ENCODE measurements around the gene ELMO1.

ELMO1 gene

DNA sequence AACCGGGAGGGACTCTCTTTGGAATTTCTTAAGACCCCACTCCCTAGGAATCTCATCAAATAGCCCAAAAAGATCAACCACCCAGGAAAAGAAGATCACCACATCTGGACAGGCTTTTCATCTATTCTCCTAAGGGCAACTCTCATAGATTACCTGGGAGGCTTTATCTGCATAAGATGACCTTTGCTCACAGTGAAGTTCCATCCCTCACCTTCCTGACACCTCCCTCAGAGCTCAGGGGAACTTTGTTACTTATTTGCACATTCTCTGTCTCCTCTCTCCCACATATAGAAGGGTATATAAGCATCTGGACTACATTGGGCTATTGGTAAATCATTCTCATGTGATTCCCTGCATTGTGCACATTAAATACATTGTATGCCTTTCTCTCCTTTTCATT, 80.1 kb downstream of the ELMO1 start:
- DNase-seq (ENCODE audit: low spot score): no peak

- no peak for DNase-seq (ENCODE audit: low spot score)
Observed at GRCh38 chr7:37367010-37367409, 81.7 kb downstream of the ELMO1 start.

- DNase-seq (ENCODE audit: low spot score): no peak
Observed at GRCh38 chr7:37366445-37366844, 82.2 kb downstream of the ELMO1 start.

DNA sequence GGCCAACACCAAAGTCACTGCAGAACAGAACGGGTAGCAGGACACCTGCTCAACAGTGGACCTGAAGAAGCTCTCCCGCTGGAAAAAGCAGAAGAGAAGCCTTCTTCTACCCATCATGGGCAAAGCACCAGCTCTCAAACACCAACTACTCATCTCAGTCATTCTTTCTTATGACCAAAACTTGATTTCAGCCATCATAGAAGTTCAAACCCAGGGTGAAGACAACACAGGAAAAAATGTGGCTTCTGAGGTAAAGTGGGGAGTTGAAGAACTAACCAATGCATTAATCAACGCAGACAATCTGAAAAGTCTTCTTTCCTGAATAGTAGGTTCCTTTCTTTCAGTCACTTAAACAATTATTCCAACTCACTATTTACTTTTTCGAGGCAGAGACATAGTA, 83.3 kb downstream of the ELMO1 start:
- DNase-seq (ENCODE audit: low spot score): no peak

- DNase-seq (ENCODE audit: low spot score): no peak
Observed at GRCh38 chr7:37364856-37365255, 83.8 kb downstream of the ELMO1 start.

DNA sequence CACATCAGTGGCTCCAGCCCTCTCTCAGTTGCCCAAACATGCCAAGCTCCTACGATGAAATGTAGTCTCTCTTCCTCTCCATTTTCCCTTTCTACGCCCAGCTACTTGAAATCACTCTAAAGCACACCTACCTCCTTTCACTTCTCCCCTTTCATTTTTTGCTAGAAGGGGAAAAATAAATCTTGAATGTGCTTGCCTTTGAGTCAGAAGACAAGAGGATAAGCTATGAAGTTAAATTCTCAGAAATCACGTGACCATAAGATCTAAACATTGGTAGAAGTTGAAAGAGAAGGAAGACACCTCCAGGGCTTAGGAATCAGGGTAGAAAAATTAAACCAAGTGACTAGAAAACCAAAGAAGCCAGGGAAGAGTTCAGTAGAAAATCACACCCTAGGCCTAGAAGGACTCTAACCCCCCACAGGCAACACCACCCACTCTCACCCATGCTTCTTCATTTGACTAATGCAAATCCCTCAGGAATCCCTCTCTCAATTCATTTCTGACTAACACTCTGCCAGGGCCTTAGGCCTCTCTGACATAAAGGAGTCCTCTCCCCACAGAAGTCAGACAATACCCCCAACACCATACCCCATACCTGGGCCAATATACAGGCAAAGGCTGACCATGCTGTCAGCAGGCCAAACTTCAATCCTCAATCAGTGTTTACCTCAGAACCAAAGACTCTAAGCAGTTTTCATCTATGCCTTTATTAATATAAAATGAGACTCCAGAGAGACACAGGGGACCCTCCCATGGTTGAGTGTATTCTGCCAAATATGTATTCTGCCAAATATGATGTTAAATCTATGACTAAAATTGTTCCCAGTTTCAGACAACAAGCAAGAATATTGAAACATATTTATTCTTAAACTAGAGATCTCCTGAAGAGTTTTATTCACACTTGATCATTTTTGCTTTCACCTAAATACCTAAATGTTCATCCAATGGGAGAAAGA, 84.8 kb downstream of the ELMO1 start:
- peak; percentile 38 for DNase-seq (ENCODE audit: low spot score)

- DNase-seq (ENCODE audit: low spot score): no peak
Observed at GRCh38 chr7:37362802-37363201, 85.9 kb downstream of the ELMO1 start.

DNA sequence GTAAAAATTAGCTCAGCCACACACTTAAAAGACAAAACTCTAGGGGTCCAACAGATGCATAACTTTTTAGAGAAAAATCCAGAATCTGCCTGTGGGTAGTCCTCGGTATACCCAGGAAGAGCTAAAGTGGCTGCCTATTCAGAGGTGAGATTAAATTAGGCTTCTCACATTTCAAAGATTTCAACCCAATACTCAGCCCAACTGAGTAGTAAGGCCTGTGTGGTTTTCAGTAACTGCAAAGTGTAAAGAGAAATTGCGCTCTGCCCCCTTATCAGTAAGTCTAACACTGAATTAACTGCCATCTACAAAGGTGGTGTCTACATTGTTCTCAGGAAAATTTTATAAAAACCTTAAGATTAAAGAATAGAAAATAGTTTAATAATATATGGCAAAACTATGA, 88.2 kb downstream of the ELMO1 start:
- no peak for DNase-seq (ENCODE audit: low spot score)

GRCh38 chr7:37359662-37360444, 88.8 kb downstream of the ELMO1 start:
- DNase-seq (ENCODE audit: low spot score): no peak

DNA sequence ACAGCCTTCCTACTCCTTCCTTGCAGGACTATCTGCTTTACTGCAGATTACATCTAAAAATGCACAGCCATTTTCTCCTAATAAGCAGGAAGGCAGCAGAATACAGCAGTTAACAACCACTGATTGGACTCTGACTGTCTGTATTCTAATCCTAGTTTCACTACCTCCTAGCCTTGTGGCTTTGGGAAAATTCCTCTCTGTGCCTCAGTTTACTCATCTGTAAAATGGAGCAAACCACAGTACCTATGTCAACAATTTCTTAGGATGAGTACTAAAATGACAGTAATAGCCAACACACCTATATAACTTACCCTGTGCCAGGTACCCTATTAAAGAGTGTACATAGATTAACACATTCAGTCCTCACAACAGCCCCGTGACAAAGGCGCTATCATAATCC, 89.5 kb downstream of the ELMO1 start:
- DNase-seq (ENCODE audit: low spot score): no peak

GRCh38 chr7:37357637-37357996, 91.0 kb downstream of the ELMO1 start:
- DNase-seq (ENCODE audit: low spot score): no peak

- DNase-seq (ENCODE audit: low spot score): no peak
Observed at GRCh38 chr7:37356911-37357636, 91.6 kb downstream of the ELMO1 start.

DNA sequence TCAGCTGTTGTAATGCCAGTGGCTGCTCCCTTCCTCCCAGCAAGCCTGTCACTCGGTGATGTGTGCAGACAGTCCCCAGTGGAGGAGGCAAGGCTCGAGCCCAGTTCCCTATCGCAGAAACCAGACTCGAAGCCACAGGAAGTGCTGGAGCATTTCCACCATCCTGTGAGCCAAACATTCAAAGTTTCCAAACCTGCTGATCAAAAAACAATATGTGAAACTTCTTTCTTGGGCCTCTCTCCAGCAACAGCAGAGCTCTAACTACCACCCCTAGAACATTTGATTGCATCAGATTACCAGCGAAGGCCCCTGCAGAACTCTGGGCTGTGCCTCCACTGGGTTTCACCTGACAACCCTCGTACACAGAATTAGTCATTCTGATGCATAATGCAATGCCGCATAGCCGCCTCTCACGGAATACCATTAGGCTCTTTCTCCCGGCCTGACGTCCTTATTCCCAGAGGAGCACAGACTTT, 94.0 kb downstream of the ELMO1 start:
- peak; percentile 57 for DNase-seq (ENCODE audit: low spot score)

DNA sequence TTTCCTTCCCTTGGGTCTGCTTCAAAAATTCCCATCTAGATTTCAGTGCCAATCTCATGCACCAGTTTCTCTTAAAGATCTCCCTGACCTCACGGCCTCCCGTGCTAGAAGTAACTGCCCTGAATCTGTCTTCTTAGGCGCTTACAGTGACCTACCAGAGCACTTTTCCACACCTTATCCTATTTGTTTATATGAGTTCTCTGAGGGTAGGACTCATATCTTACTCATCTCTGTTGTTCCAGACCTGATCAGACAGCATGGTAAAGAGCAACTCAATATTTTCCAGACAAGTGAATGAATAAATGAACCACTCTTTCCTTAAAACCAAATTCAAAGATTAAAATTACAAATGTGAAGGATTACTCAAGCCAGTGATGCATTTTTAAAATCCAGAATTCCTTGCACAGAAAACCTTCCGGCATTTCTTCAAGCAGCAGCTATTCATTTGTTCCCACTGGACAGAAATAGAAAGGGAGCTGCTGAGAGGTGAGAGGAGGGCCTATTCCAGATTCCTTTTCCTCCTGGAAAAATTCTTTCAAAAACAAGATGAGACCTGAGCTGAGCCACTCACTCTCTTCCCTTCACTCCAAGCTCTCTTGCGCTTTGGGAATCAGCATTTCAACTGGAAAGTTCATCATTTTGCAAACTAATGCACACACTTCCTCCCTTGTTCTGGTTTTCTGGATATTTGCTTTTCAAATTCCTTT, 94.6 kb downstream of the ELMO1 start:
- no peak for DNase-seq (ENCODE audit: low spot score)

DNA sequence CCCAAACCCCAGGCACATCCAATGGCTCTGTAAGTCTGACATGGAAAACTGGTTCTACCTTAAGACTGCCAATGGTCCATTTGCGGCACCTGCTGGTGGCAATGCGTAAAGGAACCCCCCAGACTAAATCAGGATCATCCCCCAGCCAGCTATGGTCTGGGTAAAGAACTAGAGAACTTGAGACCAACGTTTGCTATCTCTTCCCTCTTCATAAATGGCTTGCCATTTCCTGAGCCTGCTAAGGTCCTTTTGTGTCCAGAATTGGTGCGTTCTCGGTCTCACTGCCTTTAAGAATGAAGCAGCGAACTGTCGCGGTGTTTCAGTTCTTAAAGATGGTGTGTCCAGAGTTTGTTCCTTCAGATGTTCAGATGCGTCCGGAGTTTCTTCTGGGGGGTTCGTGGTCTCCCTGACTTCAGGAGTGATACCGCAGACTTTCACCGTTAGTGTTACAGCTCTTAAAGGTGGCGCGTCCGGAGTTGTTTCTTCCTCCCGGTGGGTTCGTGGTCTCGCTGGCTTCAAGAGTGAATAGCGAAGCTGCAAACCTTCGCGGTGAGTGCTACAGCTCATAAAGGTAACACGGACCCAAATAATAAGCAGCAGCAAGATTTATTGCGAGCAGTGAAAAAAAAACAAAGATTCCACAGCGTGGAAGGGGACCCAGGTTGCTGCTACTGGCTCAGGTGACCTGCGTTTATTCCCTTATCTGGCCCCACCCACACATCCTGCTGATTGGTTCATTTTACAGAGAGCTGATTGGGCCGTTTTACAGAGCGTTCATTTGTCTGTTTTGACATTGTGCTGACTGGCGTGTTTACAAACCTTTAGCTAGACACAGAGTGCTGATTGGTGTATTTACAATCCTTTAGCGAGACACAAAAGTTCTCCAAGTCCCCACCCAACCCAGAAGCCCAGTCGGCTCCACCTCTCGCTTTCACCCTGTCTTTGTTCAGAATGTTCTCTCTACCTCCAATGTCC, 95.4 kb downstream of the ELMO1 start:
- DNase-seq (ENCODE audit: low spot score): peak; percentile 87

DNA sequence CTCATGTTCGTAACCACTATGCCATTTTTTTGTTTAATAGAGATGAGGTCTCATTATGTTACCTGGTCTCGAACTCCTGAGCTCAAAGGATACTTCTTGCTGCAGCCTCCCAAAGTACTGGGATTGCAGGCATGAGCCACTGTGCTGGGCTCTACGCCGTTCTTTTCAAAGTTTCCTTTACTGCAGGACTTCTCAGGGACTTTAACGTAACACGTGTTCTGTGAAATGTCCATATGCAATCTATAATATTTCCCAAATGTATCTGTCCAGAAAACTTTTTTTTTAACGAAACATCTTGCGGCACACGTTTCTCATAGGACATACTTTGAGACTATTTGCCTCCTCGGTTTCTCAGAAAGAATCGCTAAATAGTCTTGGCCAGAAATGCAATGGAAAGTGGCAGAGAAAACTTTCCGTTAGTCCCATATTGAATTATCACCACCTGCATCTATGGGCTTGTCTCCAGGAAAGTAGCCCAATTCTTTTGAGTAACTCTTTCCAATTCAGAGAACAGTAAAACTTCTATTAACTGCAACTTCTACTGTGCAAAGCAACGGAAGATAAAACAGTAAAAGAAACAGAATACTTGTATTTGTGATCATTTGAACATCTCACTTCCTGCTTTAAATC, 96.3 kb downstream of the ELMO1 start:
- DNase-seq (ENCODE audit: low spot score): no peak

DNA sequence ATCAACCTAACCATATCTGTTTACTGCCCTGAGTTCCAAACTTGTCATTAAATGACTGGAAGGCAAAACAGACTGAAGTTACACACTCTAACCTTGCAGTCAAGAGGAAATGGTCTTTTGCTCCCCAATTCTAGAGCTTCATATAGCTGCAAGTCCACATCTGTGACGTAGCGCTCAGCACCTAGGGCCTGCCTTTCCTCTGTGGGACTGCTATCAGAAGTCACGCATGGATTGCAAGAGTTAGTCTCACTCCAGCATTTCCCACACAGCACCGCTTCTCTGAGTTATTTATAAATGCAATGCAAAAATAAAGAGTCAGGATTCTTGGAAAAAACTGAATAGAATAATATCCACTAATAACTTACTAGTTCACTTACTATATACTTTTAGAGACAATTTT, 96.9 kb downstream of the ELMO1 start:
- DNase-seq (ENCODE audit: low spot score): no peak

- DNase-seq (ENCODE audit: low spot score): no peak
Observed at GRCh38 chr7:37349979-37350590, 98.6 kb downstream of the ELMO1 start.

DNA sequence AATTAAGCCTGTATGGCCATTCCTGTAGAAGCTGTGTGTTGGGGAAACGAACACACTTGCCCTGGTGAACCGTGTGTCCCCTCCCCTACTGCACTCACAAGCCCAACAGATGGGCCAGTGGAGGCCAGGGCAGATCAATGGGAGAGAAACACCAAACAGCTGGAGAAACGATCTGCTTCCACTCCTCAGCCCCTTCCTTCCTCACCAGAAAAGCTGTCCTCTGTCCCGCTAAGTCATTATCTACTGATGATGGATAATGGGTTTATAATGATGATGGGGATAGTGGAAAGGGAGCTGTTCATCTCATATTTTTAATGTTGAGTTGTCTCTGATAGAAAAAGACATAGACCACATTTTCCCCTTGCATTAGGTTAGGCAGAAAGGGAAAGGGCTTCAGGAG, 99.7 kb downstream of the ELMO1 start:
- no peak for DNase-seq (ENCODE audit: low spot score)

DNA sequence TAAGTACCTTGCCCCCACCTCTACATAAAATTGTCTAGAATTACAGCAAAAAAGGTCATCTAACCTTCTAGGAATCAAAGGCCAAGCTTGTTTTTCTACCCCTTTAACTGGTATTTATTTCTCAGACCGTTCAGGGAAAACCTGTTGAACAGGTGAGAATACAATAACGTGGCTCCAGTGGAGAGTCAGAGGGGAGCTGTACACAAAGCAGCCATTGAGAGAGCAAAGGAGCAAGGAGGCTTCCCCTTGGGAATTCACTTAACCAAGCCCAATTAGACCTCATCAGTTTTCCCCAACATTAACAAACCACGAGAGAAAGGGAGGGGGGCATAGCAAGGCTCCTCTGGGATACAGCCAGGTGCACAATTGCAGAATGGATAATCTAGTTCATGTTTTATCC, 101.9 kb downstream of the ELMO1 start:
- no peak for DNase-seq (ENCODE audit: low spot score)
